Stimulated activated CD4-positive, alpha-beta T cell treated with anti-CD3 and anti-CD28 coated beads, TNF-alpha, amount 100 ng/mL, for 4 hours (primary cell): ENCODE data around the gene LRRK1.

ENCODE experiments used
- DNase-seq, 3 experiments: peaks; one replicate each; pipeline ENCODE4 v3.0.0-alpha.2; 2020; ENCODE audit warnings: low read depth in 3 of 3

LRRK1 gene

GRCh38 chr15:100892013-100892355 lies 27.2 kb upstream of the LRRK1 start:
- DNase-seq, result no peak

- DNase-seq, result no peak
These were observed 25.7 kb upstream of the LRRK1 start for GRCh38 chr15:100893261-100893963.

DNA sequence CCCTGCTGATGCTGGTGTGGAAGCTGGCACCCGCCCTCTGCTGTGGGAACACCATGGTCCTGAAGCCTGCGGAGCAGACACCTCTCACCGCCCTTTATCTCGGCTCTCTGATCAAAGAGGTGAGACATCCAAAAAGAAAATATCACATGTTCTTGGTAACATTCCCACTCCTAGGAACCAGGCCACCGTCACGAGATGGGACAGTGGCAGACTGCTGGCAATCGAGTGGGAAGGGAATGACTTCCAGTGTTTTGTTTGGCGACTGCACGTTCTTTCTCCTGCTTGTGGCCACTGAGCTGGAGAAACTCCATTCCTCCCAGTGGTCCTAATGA lies 25.2 kb upstream of the LRRK1 start:
- no peak for DNase-seq

DNA sequence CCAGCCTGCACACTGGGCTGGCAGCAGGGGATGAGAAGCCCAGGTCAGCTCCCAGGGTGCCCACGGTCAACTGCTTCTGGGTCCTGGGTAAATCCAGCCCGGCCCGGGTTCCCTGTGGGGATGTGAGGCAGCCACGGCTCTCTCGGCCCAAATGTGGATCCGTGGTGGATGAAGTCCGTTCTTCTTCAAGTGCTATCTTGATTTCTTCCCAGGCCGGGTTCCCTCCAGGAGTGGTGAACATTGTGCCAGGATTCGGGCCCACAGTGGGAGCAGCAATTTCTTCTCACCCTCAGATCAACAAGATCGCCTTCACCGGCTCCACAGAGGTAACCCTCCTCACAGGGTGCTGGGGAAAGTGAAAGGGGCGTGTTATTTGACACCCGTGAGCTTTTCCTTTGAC lies 23.4 kb upstream of the LRRK1 start:
- DNase-seq, result no peak

DNA sequence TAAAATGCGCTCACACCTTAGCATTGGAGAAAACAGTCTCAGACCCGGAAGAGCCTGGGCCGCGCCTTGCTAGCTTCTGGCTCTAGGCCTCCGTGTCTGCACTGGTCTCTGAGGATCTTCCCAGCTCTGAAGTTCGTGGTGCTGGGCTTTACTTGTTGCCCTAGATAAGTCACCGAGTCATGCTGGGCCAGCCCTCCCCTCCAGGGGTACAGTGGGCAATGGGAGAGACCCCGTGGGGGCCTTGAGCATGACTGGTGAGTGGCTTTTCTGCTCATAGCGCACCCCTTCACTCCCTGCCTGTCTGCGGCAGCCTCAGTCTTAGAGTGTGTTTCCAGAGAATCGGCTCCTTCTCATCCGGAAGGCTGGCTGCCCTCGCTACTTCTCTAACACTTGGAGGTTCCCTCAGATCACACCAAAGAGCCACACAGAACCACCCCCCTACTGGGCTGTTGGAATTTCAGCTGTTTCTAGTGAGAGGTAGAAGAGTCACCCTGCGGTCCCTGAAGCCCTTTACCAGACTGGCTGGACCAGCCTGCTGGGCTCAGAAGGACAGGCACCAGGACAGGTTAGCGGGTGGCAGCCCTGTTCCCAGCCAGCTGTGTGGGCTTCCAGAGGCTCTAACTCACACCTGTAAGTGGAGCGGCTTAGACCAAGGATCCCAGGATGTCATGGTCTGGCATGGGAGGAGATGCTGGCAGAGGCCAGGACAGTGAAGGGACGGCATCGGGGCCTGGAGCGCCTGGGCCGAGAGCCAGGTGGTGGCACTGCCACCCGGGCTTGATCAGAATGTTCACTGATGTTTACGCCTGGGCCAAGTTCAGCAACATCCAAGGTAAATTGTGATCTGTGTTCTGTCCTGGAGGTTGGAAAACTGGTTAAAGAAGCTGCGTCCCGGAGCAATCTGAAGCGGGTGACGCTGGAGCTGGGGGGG lies 21.7 kb upstream of the LRRK1 start:
- DNase-seq, result no peak

GRCh38 chr15:100898152-100898490 lies 21.0 kb upstream of the LRRK1 start:
- no peak for DNase-seq

DNA sequence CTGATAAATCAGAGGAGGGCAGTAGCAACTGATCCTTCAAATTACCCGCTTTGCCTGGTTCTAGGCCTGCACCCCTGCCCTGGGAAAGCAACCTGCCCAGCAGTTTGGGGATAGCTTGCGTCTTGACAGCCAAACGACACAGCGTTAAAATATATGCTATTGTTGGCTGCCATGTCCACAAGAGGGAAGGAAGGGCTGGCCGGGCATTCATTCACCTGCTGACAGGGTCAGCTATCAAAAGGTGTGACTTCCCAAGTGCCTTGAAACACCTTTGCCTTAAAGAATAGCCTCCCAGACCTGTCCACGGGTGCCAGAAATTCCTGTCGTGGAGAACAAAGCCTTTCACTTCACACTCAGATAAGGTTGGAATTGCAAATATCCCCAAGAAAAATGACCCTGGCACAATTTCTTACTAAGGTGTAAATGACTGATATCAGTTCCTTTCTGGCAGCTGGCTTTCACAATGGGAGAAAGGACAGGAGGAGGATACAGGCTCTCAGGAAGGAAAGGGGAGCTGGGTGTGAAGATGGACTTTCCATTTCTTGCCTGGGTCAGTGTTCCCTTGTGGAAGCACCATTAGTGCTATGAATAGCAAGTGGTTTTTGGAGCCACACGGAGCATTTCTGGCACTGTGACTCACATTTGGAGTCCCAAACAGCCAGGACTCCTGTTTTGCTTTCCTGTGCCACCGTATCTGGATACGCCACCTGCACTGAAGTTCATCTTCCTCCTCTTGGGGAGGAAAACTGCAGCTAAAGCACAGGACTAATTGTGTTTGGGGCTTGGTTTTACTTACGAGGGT lies 20.3 kb upstream of the LRRK1 start:
- DNase-seq, result no peak

GRCh38 chr15:100899601-100900000 lies 19.6 kb upstream of the LRRK1 start:
- DNase-seq, result no peak

DNA sequence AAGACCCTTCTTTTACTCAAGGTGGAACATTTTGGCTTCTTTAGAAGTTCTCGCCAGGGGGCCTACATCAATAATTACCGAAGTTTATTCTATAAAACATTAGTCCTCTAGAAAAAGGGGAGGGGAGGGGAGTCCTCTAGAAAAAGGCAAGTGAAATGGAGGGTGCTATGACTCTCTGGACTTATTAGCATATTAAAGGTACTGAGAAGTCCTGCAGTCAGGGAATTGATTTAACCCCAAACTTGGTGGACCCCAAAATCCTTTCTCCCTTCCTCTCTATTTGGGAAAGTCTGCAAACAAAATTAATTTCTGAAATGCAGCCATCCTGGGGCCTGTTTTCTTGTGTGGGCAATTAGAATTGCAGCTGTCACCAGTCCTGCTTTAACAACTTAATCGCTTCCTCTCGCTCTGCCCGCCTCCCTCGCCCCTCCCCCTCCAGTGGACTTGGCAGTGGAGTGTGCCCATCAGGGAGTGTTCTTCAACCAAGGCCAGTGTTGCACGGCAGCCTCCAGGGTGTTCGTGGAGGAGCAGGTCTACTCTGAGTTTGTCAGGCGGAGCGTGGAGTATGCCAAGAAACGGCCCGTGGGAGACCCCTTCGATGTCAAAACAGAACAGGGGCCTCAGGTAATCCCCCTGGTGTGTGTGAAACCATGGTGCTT lies 18.9 kb upstream of the LRRK1 start:
- no peak for DNase-seq

DNA sequence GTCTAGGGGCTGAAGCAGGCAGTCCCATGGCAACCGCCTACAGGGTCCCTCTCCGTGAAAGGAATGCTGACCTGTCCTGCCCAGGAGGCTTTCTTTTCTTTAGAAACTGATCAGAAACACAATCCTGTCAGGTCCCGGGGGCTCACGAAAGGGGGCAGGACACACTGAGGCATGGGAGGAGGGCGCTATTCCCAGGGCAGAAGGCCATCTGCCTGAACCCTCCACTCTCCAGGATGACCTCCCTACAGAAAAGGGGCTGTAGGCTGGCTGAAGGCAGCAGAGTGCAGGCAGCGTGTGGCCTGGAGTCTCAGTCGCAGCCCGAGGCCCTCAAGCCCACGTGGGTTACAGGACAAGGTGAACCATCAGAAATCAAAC lies 18.4 kb upstream of the LRRK1 start:
- DNase-seq, result no peak

DNA sequence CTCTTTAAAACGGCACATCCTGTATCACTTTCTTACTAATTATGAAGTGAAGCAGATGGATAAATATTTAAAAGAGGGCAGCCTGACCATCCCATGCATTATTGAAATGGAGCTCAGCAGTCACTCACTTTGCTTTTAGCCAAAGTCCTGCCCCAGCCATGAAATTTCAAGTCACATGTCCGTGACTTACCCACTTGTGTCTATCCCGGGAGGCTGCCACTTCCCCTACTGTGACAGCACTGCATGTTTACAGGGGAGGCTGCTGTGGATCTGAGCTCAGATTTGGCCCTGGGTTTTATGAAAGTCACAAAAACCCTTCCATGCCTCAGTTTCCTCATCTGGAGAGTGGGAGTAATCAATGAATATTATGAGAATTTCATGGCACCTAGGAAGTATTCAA lies 17.9 kb upstream of the LRRK1 start:
- no peak for DNase-seq

GRCh38 chr15:100901702-100902435 lies 17.3 kb upstream of the LRRK1 start:
- no peak for DNase-seq

- DNase-seq, result no peak
These were observed 16.6 kb upstream of the LRRK1 start for GRCh38 chr15:100902436-100903167.

DNA sequence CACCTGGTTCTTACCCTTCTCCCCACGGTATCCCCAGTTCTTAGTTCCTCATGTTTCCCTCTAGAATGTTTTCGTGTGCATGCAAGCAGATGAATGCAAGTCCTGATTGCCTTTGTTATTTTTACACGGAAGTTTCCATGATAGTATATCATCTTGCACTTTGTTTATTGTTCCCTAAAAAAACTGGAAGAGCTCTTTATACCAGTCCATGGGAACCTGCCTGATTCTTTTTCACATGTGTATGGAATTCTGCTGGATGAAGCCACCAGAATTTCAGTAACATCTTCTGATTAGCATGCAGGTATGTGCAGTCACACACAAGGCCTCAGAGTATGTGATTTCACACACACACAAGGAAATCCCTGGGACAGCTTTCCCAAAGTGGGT lies 16.0 kb upstream of the LRRK1 start:
- no peak for DNase-seq

DNA sequence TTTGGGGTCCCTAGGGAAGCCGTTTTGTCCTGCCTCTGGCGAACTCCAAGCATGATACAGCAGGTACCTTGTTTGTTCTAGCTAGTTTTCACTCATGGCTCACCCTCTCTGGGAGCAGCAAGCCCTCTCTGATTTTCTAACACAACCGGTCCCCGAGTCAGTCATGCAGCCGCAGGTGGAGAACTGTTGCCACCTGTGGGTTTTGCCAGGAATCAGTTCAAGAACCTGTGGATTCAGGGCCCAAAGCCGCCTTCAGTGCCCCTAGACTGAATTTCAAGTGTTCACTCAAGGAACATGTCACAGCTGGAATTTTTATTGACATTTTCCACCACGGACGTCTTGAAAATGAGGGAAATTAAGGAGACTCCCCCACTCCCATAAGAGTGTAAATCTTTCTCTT lies 13.3 kb upstream of the LRRK1 start:
- DNase-seq, result no peak

- DNase-seq, result no peak
These were observed 10.7 kb upstream of the LRRK1 start for GRCh38 chr15:100908466-100908865.

DNA sequence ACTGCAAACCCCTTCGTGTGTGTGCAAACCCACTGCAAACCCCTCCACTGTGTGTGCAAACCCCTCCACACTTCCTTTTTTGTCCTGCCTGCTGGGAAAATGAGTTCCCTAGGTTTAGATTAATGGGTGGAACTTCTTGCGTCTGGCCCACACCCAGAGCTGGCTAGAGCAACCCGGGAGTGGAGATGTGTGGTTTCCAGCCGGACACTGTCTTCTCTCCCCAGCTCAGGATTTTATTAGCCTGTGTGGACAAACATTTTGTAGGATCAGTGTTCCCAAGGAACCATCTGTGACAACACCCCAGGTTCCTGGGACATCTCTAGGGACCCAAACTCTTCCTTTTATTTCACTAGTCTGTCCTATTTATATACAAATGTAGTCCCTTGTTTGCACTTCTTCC lies 9.6 kb upstream of the LRRK1 start:
- DNase-seq, result no peak

- no peak for DNase-seq
These were observed 8.9 kb upstream of the LRRK1 start for GRCh38 chr15:100909989-100910955.

GRCh38 chr15:100911086-100911485 lies 8.1 kb upstream of the LRRK1 start:
- DNase-seq, result no peak

DNA sequence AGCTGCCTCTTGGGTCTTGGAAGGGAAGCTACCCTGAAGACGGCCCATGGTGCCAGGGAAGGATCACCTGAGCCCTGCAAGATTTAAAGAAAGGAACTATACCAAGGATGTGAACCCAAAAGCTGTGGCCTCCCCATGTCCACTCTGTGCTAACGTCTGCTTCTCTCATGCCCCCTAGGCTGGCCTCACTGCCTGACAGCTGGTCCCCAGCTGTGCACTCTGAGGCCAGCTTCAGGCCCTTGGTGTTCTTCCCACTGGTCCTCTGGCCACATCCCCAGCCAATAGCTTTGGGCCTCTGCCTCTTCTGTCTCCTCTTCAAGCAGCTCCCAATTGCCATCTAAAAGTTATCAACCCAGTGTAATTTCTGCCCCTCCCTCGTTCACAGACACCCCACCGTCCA lies 5.2 kb upstream of the LRRK1 start:
- DNase-seq, result no peak
